ENCODE measurements around the gene CTNNBL1.
A peak's percentile ranks its signal among the peaks of the same experiment; 100 is the strongest.
"Not testable (repeated sequence)": the region's sequence is repeated elsewhere in the genome, so short reads cannot be mapped to it uniquely, and the experiment has no call there.

CTNNBL1 gene

DNA sequence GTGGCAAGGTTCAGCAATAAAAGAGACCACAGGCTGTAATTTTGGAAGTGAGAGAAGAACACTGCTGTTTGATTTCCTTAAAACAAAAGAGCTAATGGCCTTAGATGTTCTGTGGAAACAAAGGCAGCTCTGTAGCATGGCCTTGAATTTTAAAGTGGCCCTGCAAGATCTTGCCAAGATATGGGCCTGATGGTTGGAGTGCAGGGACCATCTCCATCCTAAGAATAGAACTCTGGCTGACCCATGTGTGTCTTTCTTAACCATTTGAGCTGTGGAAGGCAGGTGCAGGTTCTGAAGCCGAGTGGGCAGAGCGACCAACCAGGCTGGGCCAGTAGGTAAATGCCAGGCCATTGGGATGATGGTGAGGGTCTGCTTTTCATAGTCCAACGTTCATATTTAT, 135.3 kb downstream of the CTNNBL1 start:
- no peak for DNase-seq

DNA sequence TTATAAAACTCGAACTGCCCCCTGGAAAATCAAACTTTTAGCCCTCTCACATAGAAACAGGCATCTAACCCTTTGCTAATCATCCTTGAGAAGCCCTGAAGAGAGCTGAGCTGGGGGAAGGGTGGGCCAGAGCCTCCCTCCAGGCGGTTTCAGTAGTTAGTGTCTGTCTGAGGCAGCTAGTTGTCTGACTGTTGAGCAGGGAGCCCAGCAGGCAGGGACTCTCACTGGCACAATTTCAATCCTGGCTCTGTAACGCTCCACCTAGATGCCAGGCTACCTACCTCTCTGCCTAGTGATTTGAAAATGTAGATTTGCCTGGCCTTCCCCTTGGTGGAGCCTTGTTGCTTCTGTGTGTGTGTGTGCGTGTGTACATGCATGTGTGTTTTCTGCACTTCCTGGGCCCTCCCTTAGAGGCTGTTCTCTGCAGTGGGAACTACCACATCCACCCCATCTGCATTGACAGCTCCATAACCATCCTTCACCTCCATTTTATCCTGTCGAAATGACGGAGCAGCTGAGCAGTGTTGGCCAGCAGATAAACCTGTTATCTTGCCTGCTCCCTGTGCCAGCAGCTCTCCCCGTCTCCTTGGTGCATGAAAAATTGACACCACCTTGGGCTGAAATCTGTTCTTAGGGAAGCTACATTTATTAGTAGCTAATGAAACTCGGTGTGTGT, 139.5 kb downstream of the CTNNBL1 start:
- peak; percentile 79 for DNase-seq

DNA sequence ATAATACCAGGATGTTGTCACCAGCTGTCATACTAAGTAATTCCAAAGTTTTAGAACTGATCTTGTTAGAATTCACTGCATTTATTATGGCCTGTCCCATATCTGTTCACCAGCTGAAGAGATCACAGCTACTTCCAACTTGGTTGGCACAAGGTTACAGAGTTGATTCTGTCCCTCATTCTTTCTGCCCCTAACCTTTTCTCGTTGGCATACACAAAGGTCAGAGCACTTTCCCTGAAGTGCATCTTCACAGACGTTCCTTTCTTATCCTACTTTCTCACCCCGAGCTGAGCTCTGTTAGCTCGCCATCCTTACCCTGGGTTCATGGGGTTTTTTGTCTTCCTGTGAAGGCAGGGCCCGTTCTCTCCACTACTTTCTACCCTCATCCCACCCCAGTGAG, 143.1 kb downstream of the CTNNBL1 start:
- DNase-seq: no peak

DNA sequence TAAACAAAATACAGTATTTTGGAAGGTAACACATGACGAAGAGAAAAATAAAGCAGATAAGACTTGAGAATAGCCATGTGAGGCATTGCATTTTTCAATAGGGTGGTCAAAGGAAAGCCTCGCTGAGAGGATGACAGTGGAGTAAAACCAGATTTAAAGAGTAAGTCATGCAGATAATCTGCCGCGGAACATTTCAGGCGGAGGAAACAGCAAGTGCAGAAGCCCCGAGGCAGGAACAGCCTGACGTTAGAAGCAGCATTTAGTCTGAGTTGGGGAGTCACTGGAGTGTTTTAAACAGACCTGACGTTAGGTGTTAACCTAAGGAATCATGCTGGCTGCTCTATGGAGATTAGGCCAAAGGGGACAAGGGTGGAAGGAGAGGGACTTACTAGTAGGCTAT, 144.1 kb downstream of the CTNNBL1 start:
- no peak for DNase-seq

DNA sequence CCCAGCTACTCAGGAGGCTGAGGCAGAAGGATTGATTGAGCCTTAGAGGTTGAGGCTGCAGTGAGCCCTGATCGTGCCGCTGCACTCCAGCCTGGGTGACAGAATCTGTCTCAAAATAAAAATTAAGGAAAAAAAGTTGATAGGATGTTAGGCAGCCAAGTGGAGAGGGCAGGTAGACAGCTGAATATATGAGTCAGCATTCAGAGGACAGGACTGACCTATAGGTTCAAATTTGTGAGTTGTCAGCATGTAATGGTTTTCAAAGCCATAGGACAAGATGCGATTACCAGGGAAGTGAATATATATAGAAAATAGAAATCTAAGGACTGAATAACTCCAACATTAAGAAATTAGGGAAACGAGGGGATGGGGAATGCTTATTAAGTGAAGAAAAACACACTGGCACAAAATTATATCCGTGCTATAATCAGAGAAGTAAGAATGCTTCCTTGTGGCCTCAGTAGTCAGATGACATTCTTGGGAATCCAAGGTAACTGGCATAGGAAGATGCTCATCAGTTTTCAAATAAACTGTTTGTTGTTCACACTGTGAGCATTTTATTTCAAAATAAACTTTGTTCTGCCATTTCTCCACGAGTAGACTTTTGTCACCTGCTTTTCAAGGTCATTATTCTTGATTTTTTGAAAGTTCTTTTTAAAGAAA, 145.1 kb downstream of the CTNNBL1 start:
- DNase-seq: no peak

DNA sequence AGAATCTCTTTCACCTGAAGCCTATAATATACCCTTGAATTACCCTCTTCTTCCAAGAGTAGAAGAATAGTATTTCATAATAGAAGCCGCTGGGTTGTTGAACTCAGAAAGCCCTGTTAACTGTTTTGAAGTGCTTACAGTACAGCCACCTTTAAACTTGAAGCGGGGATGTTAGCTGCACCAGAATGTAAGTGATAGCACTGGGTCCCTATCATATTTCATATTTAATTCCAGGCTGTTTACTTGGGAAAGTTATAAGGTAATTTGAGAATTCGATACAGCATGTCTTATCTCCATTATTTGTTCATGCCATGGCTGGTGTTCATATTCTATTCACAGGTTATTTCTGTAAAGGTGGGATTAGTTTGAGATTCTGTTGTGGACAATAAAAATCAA, 145.6 kb downstream of the CTNNBL1 start:
- no peak for DNase-seq

DNA sequence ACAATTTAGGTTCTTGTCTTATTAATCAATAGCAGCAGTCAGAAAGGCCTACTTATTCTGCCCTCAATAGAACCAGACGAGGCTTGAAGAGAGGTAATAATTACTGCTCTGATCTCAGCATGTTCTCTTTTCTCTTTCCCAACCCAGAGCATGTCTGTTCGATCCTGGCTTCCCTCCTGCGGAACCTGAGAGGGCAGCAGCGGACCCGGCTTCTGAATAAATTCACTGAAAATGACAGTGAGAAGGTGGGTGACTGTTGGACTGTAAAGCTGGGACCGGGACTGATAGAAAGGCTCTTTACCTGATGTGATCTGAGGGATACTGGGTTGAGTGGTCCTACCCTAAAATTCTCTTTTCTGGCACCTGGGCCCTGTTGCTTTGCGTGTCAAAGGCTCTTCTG, 146.1 kb downstream of the CTNNBL1 start:
- no peak for DNase-seq

DNA sequence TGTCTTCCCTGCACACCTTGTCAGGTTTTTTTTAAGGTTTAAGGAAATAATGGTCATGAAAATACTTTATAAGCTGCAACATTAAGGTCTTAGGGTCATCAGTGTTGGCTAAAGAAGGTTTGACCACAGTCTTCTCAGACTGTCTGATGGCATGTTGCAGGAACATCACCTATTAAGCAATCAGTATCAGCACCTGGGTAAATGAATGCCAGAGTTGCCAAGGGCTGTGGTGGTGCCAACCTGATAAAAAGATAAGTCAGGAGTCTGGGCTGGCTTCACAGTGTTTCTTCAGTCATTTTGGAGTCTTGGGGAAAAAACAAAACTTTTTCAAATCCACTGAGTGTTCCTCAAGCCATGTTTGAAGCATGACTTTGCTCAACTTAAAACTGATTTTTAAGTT, 147.6 kb downstream of the CTNNBL1 start:
- DNase-seq: peak; percentile 27

DNA sequence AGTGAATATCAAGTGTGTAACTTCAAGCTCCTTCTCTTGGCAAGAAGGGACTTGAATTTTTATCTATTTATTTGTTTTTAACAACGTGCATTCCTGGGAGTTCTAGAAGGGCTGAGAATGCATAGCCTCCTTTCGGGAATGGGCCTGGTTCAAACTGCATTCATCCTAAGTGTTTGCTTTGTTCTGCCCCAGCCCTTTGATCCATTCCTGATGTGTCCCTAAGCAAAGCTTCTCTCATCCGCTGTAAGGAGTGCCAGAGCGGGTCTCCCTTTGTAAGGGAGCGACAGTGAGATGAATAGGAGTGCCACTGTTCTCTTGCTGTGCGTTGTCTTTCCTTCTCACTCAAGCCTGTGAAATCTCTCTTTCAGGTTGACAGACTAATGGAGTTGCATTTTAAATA, 148.1 kb downstream of the CTNNBL1 start:
- no peak for DNase-seq

DNA sequence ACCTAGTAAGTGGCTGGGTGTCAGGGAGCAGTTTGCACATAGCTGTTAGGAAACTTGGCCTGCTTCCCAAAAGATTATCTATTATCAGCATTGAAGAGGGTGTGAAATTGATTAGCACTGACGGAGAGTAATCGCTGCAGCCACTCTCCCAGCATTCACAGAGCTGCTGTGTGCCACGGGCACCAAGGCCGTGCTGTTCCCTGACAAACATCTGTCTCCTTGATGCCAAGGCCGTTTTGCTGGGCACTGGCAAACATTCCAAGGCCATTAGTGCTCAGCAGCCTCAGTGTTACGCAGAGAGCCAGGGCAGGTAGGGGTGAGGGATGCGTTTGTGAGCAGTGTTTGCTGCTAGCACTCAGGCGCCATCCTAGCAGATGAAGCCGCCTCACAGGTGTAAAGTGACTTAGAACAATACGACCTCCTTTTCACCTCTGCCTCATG, 151.4 kb downstream of the CTNNBL1 start:
- DNase-seq: peak; percentile 87

DNA sequence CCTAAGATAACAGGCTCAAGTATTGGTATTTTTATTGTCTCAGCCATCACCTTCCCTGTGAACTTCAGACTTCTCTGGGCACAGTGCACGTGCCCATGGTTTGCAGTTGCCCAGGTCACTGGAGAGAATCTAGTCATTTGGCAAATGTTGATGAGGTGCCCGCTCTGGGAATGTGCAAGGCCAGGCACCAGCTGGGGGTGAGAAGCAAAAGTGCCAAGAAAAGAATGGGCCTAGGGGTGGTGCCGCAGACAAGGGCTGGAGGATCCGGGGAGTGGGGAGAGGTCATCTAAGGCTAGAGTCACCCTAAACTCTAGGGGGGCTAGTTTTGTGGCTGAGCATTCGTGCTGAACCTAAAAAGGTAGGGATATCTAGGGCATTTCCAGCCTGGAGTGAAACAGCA, 152.0 kb downstream of the CTNNBL1 start:
- DNase-seq: no peak

DNA sequence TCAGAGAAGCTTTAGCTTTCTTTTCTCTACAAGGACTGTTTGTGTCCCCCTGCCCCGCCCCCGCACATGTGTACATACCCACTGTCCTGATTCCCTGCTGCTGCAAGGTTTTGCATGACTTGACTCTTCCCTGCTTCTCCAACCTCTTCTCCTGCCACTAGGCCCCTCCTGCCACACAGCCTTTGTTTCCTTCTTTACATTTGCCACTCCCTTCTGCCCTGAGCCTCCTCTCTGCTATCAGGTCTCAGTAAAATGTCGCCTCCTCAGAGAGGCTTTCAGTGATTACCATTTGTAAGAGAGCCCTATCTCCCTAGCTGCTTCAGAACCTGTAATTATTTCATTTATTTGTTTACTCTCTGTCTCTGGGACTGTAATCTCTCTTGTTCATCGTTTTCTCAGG, 152.7 kb downstream of the CTNNBL1 start:
- no peak for DNase-seq

DNA sequence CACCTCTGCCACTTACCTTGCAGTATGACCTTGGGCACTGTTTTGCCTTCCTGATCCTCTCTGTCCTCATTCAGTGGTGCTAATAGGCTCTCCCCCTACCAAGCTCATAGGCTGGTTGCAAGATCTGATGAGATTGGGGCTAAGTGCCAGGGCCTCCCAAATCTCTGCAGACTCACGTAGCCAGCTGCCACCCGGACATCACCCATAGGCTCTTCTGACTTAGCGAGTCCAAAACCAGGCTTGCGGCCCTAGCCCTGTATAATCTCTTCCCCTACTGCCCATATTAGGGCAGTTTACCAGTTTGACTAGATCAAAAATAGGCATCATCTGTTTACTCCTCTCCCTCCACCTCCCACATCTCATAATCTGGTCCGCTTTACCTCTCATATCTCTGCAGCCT, 154.9 kb downstream of the CTNNBL1 start:
- no peak for DNase-seq

DNA sequence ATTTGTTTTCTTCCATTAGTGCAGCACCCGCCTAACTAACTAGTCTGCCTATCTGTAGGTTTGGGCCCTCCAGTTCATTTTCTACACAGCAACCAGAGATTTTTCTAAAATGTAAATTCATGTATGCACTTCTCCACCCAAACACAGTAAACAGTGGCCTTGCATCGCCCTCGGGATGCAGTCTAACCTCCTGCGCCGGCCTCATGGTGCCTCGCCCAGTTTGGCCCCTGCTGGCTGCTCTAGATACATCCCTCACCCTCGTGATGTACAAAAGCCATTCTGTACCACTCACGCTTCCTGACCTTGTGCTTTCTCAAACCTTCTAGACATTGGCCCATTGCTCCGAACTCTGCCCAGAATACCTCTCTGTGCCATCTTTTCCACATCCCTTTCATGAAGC, 155.3 kb downstream of the CTNNBL1 start:
- no peak for DNase-seq

DNA sequence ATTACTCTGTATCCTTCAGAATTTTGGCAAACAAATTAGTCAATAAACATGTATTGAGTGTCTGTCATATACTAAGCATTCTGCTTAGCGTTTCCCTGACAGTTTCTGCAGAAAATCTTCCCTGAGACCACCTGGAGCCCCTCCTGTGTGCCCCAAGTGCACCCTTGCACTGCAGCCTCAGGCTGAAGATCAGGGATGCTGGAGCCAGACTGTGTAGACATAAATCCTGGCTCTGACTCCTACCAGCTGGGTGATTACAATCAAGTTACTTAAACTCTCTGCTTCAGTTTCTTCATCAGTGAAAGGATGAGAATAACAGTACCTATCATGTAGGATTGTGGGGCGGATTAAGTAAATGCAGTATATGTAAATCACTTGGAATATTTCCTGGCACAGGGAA, 155.7 kb downstream of the CTNNBL1 start:
- no peak for DNase-seq

DNA sequence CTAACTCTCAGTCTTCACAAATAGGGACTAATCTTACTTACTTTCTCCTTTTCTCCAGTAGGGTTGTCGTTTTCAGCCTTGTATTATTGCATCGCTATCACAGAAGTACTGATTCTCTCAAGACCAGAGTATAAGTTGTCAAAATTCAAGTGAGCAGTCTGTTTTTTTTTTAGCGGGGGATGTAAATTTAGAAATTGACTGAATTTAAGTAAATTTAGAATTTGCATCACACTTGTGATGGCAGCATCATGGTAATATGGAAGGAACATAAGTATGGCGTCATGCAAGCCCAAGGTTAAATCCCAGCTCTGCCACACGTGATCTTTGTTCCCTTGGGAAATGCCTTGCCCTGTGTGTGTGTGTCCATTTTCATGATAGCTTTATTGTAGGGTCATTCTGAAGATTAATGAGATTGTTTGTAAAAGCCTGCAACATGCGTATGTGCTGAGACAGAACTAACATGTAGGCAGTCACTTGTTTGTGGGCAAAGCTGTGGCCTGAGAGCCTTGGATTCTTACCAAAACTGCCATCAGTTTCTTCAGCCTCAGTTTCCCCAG, 156.3 kb downstream of the CTNNBL1 start:
- DNase-seq: no peak

DNA sequence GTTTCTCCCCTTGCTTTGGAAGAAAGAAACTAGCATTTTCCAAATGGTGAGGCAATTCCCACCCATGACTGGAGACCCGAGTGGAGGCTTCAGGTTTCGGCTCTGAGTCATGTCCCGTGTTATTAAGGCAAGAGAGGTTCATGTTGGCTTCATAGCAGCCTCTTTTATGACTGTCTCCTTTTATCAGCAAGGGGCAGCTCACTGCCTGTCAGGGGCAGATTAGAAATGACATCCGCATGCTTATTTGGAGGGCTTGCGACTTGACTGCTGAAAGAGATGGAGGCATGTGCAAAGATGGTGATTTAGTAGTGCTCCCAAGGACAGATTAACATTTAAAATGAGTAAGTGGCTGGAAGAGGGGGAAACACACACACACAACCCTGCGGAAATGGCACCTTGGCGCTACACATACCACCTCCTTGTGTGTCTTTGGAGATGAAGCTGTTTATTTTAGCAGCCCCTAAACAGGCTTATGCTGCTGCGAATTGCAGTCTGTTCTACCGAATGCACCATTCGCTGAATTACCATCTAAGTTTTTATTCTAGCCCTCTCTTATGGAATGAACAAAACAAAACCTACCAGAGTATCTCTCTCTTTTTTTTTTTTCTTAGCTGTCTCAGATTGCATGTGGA, 157.0 kb downstream of the CTNNBL1 start:
- DNase-seq: peak; percentile 90

DNA sequence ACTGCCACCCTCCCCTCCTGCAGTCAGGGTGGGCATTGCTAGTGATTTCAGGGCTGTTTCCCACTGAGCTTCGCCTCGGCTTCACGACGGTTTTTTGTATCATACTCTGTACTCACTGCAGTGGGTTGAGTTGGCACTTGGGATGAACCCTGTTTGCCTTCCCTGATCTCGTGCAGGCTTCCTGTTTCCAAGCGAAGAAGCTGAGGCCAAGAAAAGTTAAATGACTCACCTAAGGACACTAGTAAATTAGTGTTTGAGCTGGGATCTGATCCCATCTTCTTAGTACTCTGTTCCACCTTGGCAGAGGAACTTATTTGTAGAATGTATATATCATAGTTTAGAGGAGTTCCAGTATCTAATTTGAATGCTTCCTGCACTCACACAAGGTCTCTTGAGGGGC, 158.8 kb downstream of the CTNNBL1 start:
- DNase-seq: no peak

DNA sequence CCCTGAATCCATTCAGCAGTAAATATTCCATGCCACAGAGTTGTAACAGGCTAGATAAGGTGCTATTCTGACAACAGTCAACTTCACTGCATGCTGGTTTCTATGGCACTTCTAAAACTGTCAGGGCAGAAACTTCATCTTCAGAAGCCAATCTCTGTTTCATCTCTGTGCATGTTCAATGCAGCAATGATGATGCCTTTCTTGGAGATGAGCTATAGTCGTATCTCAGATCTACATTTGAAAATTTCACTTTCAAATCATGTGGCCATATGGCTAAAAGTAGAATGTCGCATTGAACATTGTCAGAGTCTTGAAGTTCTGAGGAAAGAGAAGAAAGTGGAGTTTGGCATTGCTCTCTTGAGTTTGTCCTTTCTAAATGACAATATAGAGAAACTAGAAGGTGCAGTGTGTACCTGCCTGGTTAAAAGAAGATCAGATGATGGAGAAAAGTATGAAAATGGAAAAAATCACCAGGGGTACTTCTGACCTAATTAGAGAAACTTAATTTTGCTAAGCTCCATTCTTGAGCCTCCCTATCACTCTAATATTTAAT, 160.1 kb downstream of the CTNNBL1 start:
- no peak for DNase-seq

DNA sequence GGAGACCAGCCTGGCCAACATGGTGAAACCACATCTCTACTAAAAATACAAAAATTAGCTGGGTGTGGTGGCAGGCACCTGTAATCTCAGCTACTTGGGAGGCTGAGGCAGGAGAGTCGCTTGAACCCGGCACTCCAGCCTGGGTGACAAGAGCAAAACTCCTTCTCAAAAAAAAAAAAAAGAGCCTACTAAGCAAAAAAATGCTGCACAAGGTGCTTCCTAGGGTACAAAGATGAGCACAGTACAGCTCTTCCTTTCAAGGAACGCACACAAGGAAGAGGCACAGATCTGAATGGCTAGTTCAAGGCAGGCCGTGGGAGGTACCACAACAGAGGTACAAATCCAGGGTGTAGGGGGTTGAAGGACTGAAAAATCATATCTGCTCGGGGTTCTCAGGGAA, 162.2 kb downstream of the CTNNBL1 start:
- DNase-seq: not testable (repeated sequence)

DNA sequence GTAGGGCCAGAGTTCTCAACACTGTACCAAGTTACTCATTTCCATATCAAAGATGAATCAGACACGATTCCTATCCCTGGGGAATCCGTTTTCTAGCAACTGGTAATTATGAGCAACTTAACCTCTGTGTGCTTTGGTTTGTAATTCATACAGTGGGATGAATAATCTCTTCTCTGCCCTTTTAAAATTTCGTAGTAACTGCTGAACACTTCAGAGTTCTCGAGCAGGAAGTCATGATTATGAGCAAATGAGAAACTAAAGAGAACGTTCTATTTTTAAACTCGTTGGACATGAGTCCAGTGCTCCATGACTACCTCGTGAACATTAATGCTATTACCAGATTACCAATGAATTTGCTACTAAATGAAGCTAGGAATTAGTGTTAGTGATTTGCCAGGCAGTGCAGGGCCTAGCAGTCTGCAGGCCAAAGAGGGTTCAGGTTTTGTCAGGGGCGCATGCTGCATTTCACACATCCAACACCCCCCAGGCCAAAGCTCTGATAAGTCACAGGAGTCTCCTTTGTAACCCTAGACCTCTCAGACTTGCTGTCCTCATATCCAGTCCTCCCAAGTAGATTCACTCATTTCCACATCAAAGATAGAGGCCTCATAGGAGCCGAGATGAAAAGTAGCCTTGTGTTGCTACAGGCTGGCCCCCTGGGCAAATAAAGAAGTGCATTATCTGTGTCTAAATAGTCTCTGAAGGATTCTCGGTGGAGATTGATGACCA, 163.3 kb downstream of the CTNNBL1 start:
- DNase-seq: no peak

DNA sequence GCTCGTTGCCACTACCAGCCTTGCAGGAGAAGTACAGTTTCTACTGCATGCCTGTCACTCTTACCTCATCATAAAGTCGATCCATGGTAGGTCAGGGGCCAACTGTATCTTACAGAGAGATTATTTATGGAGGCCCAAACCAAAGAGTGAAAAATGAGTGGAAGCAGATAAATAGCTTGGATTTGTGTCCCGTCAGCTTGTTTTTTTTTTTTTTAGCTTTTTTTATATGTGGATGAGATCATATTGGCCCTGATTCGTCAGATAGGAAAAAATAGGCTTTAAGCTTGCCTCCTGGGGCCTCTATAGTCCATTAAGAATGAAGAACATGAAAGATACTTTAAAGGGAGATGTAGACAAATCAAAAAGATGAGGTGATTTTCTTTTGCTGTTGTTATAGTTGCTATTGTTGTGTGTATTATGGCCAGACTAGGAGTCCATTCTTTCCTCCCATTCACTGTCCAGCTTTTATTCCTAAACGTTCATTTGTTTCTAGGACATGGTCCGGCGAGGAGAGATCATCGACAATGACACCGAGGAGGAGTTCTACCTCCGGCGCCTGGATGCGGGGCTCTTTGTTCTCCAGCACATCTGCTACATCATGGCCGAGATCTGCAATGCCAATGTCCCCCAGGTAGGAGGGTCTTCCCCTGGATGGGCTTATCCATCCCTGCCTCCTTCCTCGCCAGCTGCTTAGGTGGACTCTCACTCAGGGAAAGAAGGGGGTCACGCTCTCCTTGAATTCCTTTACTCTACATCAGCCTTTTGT, 165.8 kb downstream of the CTNNBL1 start:
- DNase-seq: no peak
